Right renal cortex interstitium (tissue), 3 donors: ENCODE data around the gene KMT5C. TPM values are rescaled to one million over a fixed set of nuclear protein-coding genes. Genes with fewer than 3 reads are reported as not detected.

Experiments used
- DNase-seq, 3 donors: peaks; one replicate each; pipeline ENCODE4 v3.0.0-alpha.2; 2013; ENCODE audit warnings: low read depth in 3 of 3, low spot score in 2 of 3
- polyA plus RNA-seq, 3 donors: library from polyadenylated mRNA; unstranded; fragments of 120-200 nt; gene quantifications; one replicate each; pipeline ENCODE4 v1.2.1, GENCODE V29; 2013; ENCODE audit not compliant: insufficient read length in 3 of 3

Gene KMT5C
- 10 to 100 TPM; 12.1 to 13.9 (median 13.4) TPM for polyA plus RNA-seq

- peak; percentile 100 for DNase-seq
Observed at GRCh38 chr19:55339105-55339888, at the start of gene KMT5C. Gene KMT5C (plus strand): TSS chr19:55339876. CDS start chr19:55341937, 2,061 bp downstream.

GRCh38 chr19:55297267-55297666 lies 42.4 kb upstream of the KMT5C start:
- DNase-seq: no peak

- no peak for DNase-seq
Observed at GRCh38 chr19:55299991-55300390, 39.7 kb upstream of the KMT5C start.

- DNase-seq: no peak
Observed at GRCh38 chr19:55300886-55301458, 38.7 kb upstream of the KMT5C start.

- DNase-seq: peak in 1 of 3 donors; percentile 70
Observed at GRCh38 chr19:55301459-55302317, 38.0 kb upstream of the KMT5C start.

- no peak for DNase-seq
Observed at GRCh38 chr19:55302318-55302703, 37.4 kb upstream of the KMT5C start.

GRCh38 chr19:55303477-55303876 lies 36.2 kb upstream of the KMT5C start:
- no peak for DNase-seq

- no peak for DNase-seq
Observed at GRCh38 chr19:55304279-55304978, 35.2 kb upstream of the KMT5C start.

- no peak for DNase-seq
Observed at GRCh38 chr19:55304980-55305379, 34.7 kb upstream of the KMT5C start.

- DNase-seq: no peak
Observed at GRCh38 chr19:55305491-55305890, 34.2 kb upstream of the KMT5C start.

GRCh38 chr19:55305983-55306562 lies 33.6 kb upstream of the KMT5C start:
- DNase-seq: no peak

GRCh38 chr19:55306712-55307111 lies 33.0 kb upstream of the KMT5C start:
- DNase-seq: no peak

GRCh38 chr19:55308281-55308680 lies 31.4 kb upstream of the KMT5C start:
- DNase-seq: no peak

GRCh38 chr19:55309448-55309847 lies 30.2 kb upstream of the KMT5C start:
- DNase-seq: no peak

GRCh38 chr19:55310498-55310897 lies 29.2 kb upstream of the KMT5C start:
- no peak for DNase-seq

GRCh38 chr19:55311397-55311796 lies 28.3 kb upstream of the KMT5C start:
- DNase-seq: no peak

GRCh38 chr19:55311797-55312196 lies 27.9 kb upstream of the KMT5C start:
- no peak for DNase-seq

GRCh38 chr19:55312621-55313512 lies 26.8 kb upstream of the KMT5C start:
- no peak for DNase-seq

- DNase-seq: no peak
Observed at GRCh38 chr19:55314396-55314795, 25.3 kb upstream of the KMT5C start.
